GM19328 (cell line): ENCODE data around the gene PITPNC1.
"Not testable (repeated sequence)": the region's sequence is repeated elsewhere in the genome, so short reads cannot be mapped to it uniquely, and the experiment has no call there.

ENCODE experiments used
- ATAC-seq: cut with Tn5 transposase; IDR thresholded peaks from one replicate; pipeline ENCODE4 v1.9.1; 2021; ENCODE audit warnings: mild to moderate bottlenecking, moderate library complexity; ENCODE audit not compliant: unreplicated experiment

Gene PITPNC1

DNA sequence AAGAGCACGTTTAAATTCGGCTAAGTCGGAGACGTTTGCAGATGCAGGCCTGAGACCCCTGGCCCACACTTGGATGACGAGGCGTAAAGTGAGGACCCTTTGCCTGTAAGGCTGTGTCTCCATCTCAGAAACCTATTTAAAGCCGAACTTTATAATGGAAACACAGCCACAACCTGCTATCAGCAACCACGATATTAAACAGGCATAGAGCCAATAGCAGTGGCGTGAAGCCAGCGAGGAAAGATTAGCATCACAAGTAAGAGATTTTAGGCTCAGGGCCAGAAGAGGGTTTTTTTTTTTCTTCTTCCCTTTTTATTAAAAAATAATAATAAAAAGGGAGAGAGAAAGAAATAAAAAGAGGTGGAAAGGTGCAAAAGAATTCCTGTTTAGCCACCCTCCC is 229.4 kb downstream of the PITPNC1 start:
- ATAC-seq = no peak

DNA sequence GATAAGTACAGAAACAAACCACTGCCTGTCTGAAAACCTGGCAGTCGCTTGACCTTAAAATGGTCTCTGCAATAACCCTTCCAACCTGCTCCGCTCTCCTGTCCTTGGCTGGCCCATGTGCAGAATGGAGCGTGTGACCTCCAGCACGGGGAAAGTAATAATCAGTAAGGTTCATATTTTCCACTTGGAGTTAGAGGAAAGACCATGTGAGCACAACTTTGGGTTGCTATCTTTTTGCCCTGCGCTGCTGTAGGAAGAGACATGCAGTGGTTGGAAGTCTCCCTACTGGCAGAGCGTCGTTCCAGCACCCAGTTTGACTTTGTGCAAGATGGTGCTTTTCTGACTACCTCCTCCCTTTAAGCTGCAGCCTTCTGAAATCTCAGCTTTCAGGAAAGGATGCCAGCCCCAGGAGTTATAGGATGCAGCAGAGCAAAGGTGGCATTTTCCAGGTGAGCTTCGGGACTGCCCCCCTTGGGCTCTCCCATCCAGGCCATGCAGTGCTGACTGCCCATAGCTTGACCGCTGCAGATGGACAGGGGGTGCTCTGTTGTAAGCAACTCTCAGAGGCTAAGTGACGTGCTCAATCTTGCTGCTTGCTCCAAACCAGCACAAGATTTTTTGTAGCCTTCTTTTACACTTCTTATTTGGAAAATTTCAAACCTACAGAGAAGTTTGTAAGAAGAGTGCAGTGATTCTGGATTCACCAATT is 230.0 kb downstream of the PITPNC1 start:
- ATAC-seq = no peak

DNA sequence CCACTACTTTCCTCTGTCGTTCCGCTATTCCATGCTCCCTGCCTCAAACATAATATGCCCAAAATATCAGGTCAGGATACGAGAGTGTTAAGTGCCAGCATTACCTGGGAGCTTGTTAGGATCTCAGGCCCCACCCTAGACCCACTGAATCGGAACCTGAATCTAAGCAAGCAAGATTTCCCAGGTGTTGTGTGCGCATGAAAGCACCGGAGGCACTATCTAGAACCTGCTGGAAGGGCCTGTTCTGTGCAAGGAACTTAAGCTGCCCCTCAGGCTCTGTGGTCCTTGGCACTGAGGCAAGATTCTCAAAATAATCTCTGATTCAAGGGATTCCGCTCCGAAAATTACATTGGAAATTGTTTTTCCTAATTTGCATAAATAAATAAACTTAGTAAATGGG is 233.0 kb downstream of the PITPNC1 start:
- no peak for ATAC-seq

DNA sequence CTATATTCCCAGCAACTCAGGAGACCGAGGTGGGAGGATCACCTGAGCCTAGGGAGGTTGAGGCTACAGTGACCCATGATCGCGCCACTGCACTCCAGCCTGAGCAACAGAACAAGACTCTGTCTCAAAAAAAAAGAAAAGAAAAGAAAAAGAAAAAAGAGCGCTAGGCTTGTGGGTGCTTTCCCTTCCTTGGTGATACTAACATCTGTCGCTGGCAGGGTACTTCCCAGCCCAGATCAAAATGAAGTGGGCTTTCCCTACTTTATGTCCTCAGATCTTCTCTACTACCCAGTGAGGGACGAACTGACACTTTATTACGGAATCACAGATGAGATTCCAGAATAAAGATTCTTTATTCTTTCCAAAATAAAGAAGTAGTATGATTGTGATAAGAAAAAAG is 236.9 kb downstream of the PITPNC1 start:
- no peak for ATAC-seq

DNA sequence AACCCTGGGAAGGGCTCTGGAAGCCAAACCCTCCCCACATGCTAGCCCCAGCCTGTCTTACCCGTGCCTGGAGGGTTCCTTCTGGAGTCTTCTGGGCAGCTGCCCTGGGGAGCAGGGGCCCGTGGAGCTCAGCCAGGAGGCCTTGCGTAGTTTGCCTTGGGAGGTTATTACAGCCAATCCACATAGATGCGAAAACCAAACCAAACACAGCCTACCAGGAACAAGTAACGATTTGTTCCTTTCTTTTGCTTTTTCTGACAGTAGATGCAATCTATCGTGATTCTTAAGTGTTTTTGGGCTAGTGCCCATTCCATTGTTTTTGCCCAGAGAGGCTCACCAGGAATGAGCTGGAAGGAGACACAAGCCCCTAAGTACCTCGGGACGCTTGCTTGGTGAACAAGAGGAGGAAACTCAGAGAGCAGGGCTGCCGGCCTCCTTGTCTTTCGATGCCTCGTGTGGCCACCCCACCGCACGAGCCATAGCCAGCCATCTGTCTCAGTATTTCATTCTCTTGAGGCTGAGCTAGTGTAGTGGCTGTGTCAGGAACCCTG is 238.0 kb downstream of the PITPNC1 start:
- no peak for ATAC-seq

DNA sequence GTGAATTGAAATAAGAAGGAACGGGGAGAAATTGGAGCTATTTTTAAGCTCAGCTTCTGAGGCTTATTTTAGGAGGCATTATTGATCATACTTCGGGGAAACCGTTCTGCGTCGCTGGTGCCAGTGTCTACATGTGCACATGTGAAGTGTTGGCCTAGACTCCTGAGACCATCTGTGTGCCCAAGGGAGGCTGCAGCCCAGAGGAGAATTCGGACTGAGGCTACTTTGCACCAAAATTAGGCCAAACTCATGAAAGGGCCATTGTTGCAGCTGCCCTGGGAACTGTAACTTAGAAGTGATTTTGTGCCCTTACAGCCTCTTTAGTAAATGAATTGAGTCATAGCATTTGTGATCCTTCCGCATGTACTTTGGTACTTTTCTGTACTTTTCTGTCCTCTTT is 238.7 kb downstream of the PITPNC1 start:
- no peak for ATAC-seq

DNA sequence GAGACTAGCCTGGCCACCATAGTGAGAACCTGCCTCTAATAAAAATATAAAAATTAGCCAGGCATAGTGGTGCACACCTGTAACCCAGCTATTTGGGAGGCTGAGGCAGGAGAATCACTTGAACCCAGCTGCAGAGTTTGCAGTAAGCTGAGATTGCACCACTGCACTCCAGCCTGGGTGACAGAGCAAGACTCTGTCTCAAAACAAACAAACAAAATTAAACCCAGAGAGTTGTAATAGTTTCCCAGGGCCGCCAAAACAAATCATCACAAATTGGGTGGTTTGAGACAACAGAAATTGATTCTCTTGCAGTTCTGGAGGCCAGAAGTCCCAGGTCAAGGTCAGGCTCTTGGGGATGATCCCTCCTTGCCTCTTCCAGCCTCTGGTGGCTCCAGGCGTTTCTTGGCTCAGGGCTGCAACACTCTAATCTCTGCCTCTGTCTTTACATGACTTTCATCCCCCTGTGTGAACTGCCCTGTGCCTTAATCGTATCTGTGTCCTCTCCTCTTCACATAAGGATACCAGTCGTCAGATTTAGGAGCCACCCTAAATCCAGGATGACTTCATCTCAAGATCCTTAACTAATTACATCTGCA is 240.3 kb downstream of the PITPNC1 start:
- ATAC-seq = no peak

DNA sequence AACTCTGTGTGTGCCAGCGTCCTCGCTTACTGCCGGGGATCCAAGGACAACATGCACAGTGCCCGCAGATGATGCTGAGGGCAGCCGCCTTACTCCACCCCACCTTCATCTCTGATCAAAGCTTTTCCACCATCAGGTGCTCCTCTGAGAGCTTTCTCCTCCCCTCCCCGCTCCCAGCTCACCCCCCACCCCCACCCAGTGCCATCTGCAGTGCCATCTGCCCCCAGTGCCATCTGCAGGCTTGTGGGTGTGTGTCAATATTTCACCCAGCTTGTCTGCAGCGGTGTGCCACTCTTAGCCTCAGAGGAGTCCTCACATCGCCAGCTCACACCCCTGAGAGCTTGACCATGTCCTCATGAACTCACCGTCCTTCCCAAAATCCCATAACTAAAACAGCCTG is 242.5 kb downstream of the PITPNC1 start:
- ATAC-seq = no peak

DNA sequence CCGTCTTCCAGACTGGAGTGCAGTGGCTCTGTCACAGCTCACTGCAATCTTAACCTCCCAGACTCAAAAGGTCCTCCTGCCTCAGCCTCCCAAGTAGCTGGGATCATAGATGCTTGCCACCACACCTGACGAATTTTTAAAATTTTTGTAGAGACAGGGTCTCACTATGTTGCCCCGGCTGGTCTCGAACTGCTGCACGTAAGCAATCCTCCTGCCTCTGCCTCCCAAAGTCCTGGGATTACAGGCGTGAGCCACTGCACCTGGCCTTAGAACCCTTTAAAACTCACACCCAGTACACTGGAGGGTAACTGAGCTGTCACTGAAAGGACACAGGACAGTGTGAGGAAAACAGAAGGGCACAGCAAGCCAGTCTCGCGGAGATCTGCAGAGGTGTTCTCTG is 243.0 kb downstream of the PITPNC1 start:
- no peak for ATAC-seq

DNA sequence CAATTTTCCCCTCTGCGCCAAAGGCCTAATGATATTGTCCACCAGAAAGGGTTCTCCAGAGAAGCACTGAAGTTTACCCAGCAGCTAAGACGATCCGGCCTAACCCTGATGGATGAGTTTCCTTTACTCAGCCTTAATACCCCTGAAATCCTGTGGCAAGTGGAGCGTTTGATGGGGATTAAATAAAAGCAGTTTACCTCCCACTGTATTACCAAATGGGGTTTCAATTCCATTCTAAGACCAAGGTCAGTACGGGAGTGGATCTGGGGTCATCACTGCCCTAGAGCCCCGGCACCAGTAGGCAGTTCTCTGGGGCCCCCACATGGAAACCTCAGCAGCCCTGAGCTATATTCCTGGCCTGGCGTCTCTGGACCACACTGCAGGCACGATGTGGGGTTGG is 243.6 kb downstream of the PITPNC1 start:
- ATAC-seq = no peak

DNA sequence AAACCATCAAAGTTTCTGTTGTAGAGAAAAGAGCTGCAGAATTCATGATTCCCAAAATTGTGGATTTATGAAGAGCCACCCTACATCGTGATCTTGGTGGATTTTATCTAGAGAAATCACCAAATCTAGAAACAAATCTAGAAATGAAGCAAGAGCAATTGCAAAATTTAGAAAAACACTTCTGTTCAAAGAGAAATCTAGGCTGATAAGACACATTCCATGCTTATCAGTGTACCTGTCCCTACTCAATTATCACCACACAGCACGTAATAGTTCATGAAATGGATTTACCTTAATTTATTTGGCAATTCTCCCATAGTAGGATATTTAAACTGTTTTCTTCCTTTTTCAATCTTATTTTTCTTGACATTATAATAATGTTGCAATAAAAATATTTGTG is 246.7 kb downstream of the PITPNC1 start:
- no peak for ATAC-seq

DNA sequence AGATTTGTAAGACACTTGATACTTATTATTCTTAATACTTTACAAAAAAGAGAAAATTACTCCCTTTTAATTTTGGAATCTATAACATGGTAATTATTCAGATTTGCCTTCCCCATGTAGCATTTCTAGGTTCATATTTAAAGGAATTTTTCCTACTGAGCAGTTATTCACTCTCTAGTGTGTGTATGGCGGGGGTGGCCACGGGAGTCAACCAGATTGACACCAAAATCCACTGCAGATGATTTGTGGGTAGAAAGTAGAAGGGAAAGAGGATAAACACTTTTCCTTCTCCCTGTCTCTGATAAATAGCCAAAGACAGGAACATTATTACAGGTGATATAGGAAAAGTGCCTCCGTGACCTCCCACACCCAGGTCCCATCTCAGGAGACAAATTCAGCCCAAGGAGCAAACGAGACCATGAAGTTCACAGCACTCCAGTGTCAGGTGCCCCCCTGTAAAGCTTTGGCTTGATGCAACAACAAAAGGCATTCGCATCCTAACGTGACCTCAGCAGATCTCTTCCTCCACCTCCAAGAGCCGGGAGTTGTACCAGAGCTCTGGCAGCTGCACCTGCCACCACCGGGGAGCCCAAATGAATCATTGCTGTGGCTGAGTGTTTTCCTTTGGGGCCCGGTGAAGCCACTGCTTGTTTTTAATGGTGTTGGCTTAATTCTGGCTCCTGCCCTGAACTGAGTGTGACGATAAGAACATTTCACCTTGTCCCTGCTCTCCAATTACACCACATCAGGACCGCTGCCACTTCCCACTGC is 248.0 kb downstream of the PITPNC1 start:
- ATAC-seq = no peak

DNA sequence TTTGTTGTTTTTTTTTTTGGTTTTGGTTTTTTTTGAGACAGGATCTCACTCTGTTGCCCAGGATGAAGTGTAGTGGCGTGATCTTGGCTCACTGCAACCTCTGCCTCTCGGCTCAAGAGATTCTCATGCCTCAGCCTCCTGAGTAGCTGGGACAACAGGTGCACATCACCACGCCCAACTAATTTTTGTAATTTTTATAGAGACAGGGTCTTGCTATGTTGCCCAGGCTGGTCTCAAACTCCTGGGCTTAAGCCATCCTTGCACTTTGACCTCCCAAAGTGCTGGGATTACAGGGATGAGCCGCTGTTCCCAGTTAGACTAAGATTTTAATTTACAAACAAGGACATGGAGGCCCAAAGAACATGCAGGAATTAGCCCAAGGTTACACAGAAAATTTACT is 248.9 kb downstream of the PITPNC1 start:
- no peak for ATAC-seq

DNA sequence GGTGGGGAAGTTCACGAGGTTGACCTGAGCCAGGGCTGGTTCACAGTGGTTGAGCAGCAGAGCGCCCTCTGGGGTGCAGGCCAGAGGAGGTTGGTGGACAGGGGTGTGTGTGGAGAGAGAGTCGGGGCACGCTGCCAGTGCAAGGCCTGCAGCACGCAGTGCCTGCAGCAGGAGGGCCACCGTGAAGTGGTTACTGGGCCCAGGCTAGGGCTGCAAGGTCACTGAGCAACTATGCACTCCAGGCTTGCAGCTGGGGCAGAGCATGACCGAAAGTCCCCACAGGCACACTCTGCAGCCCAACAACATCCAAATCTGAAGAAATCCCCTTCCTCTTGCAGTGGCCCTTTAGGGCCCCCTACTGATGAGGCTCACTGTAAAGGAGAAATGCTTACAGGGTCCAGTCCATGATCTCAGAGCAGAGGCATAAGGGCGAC is 251.5 kb downstream of the PITPNC1 start:
- ATAC-seq = no peak

DNA sequence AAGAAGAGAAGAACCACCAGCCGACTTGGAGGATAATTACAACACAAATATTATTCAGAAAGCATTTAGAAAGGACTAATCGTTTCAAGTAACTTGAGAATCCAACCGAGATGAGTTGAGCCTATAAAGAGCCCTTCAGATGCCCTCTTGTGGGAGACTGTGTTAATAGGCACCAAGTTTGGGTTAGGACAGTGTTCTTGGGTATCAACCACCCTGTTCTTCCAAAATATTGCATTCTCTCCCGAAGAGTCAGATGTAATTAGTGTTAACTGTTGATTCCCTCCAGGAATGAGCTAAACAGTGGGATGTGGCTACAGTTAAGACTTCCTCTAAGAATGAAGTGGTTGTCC is 252.9 kb downstream of the PITPNC1 start:
- ATAC-seq = no peak

DNA sequence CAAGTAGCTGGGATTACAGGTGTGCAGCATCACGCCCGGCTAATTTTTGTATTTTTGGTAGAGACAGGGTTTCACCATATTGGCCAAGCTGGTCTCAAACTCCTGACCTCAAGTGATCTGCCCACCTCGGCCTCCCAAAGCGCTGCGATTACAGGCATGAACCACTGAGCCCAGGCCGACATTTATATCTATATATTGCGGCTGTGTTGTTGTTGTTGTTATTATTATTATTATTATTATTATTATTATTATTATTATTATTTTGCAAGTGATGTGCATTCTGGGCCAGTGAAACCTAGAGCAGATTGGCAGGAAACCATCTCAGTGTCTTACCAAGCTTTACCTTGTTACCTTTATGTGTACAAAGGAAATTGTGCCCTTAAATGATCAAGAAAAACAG is 253.8 kb downstream of the PITPNC1 start:
- not testable (repeated sequence) for ATAC-seq

DNA sequence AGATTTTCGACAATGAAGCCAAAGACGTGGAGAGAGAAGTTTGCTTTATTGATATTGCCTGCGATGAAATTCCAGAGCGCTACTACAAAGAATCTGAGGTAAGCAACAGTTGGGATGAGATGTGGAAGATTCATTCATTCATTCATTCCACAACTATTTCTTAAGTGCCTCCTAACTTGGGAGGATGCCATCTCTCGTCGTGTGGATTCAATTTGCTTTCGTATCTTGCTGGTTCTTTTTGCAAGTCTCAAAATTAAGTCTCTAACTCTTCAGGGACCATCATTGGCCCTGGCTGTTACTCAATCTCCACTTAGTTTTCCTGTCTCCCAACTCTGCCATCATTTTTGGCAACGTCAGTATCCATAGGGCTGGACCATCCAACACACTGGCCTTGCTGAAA is 255.1 kb downstream of the PITPNC1 start:
- no peak for ATAC-seq

DNA sequence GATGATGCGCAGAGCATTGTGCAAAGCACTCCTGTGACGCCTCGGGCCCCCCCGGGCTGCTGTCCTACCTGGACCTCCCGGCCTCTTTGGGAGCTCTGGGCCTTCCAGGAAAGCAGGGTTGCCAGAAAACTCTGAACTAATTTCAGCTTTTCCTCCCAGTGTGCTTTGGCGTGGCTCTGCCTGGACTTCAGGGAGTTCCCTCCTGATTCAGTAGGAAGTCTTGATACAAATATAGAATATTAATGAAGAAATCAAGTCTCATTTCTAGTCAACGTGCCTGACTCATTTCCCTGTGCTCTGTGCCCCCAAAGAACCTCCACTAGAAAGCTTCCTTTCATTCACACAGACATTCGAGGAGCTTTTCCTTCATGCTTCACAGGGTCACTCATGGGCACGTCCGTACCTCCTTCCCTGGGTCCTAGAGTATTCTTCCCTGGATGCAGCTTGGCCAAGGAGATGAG is 256.7 kb downstream of the PITPNC1 start:
- no peak for ATAC-seq

DNA sequence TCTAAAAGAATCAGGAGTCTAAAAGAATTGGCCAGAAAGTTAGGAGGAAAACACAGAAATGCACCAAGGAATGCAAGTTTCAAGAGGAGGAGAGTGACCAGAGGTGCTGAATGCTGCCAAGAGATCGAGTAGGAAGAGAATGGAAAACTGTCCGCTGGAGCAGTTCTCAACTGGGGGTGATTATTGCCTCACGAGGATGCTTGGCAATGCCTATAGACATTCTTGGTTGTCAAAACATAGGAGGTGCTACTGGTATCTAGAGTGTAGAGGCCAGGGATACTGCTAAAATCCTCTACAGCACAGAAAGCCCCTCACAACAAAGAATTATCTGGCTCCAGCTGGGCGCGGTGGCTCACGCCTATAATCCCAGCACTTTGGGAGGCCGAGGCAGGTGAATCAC is 258.6 kb downstream of the PITPNC1 start:
- no peak for ATAC-seq

DNA sequence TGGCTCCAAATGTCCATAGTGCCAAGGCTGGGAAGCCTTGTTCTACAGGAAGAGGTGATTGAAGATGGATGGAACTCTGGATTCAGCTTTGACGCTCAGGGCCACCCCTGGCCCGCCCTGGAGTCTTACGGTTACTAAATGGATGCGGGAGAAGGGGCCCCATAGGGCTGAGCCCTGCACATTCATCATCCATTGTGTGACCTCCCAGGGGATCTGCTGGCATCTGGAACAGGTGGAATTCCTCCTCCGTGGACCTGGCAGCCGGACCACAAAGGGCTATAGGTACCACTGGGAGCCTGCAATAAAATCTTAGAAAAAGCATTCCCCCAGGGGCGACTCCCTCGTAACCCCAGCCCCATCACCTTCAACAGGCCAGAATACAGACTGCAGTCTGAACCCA is 259.2 kb downstream of the PITPNC1 start:
- ATAC-seq = no peak

DNA sequence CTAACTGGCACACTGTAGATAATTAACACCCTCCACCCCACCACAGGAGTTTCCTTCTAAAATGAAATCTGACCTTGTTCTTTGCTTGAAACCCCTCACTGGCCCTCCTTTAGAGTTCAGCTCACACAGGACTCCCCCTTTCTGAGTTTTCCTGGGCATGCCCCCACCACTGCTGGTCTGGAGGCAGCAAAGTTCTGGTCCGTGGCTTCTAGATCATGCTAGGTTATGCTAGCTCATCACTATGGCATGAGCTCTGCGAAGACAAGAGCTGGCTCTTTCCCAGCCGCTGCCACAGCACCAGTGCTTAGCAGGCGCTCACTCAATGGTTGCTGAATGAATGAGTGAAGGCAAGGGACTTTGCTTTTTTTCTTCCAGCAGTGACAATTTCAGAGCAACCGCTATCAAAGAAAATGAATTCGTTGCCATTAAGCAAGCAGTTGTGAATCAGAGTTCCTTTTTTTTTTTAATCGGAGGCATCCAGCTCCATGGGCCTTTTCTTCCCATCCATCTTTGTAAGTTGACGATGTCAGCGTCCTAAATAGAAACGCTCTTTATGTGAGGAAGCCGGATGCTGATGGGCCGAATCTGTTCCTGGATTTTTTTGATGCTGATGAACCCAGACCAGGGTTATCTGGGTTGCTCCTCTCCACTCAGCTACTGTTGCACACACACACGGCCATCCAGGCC is 259.9 kb downstream of the PITPNC1 start:
- ATAC-seq = no peak
